ENCODE measurements around the gene STARD10.

Gene STARD10

DNA sequence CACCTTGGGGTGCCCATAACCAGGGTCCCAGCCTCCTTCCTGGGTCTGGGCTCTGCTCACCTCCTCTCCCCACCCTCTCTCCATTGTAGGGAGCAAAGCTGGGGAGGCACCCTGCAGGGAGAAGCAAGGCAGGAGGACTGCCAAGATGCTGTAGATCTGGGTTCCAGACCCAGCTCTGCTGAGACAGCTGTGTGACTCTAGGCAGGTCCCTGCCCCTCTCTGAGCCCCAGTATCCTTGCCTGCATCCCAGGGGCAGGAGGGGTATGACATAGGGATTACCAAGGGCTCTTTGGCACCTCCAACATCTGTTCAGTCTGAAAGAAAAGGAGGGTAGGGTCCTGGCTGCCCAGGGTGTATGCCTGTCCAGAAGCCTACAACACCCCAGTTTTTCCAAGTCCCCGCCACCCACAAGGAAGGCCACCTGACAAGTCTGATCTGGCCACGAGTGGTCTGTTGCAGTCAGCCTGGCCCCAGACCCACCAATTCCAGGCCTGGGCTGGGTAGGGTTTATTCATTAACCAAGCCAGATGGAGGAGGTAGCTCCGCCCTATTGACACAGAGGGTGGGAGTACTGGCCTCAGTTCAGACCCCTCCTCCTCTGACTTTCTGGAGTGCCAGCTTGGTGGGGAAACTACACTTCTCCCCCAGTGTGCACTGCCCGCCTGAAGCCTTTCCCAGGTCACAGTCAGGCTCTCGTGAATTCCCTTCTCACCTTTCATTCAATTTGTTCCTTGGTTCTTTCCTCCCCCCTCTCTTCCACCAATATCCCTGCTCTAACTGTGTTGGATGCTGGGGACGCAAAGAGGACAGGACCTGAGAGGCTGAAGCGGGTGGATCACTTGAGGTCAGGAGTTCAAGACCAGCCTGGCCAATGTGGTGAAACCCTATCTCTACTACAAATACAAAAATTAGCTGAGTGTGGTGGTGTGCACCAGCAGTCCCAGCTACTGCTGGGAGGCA lies 15.0 kb downstream of the STARD10 start:
- no peak for DNase-seq

GRCh38 chr11:72777755-72778278 lies 16.0 kb downstream of the STARD10 start:
- no peak for DNase-seq

DNA sequence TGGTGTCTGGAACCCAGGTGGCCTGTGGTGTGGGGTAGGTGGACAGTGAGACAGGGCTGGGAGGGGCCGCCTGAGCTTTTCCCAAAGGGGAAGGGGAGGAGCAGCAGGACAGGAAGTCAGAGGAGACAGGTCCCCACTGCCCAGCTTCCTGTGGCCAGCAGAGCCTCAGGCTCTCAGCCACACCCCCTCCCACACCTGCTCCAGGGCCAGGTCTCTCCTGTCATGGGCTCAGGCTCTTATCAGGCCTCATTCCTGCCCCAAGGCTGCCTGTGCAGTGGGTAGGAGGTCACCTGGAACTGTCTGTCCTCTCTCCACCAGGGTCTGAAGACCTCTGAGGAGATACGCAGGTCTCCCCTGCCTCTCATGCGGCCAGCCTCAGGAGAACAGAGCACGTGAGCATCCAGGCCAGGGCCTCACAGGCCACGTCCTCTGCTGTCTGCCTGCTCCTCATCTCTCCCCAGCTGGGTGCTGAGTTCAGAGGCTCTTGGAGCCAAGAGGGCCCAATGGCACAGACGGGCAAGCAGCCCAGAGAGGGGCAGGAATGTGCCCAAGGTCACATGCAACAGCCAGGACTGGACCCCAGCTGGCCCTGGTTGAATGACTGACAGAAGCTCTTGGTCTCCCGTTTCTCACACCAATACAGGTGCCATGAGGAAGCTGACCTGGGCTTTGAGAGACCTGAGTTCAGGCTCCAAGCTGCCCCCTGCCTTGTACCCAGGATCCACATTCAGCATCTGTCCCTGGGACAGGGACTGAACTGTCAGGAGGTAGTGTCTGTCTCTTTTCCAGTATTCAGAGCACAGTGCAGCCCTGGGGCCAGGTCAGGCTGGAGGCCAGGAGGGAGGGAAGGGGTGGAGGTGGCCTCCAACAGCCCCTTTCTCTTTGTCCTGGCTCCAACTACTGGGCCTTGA lies 16.7 kb downstream of the STARD10 start:
- DNase-seq: no peak

GRCh38 chr11:72776117-72776843 lies 17.6 kb downstream of the STARD10 start:
- no peak for DNase-seq

- no peak for DNase-seq
These were observed 18.3 kb downstream of the STARD10 start for GRCh38 chr11:72775288-72776110.

DNA sequence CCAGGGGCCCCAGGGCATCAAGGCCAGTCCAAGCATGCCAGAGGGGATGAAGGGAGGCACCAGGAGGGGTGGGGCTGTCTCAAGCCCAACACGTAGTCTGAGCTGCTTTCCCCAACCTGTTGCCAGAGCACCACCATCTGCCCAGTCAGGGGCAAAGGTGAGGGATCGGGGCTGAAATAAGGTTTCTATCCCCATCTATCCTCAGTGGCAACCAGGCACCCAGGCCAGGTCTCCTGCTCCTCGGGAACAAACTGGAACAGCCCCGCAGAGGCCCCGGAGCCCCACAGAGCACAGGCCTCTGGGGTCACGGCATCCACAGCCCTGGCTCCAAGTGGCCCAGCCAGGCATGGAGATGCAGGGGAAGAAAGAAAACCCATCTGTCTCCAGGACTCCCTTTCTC lies 19.3 kb downstream of the STARD10 start:
- DNase-seq: no peak

DNA sequence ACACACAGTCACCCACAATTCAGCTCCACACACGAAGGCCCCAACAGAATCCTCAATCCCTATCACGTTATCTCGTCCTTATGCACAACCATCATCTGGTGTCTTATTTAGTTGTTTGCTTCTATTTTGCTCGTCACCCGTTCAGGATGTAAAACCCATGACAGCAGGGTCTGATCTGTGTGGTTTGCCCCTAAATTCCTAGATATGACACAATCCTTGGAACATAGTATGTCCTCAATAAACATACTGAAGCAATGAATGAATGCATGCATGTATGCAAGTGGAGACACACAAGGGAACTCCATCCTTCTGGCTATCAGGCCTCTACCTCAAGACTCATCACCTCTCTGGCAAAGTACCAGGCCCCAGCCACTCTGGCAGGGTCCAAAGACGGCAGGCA lies 20.2 kb downstream of the STARD10 start:
- DNase-seq: no peak

DNA sequence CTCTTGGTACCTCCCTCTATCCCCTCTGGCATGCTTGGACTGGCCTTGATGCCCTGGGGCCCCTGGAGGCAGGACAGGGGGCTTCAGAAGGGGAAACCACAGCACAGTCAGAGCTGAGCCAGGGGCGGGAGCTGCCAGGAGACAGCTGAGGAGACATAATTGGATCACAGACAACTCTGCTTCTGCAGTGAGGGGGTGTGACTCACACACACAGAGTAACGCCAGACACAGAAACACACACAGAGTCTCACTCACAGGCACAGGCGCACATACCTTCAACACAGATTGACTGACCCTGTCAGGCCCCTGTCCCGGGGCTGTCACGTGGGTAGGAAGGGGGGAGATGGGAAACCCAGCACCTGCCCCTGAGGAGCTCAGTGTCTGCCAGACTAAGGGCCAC lies 20.6 kb downstream of the STARD10 start:
- no peak for DNase-seq

DNA sequence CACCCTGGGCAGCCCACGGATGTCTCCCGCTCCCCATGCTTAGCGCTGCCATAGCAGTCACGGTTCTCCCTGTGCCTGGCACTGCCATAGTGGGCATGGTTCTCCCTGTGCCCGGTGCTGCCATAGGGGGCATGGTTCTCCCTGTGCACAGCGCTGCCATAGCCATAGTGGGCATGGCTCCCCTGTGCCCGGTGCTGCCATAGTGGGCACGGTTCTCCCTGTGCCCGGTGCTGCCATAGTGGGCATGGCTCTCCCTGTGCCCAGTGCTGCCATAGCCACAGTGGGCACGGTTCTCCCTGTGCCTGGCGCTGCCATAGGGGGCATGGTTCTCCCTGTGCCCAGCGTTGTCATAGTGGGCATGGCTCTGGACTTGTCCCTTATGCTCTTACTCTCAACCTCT lies 21.8 kb downstream of the STARD10 start:
- DNase-seq: no peak

- no peak for DNase-seq
These were observed 22.3 kb downstream of the STARD10 start for GRCh38 chr11:72771507-72771906.

GRCh38 chr11:72770799-72771198 lies 23.0 kb downstream of the STARD10 start:
- no peak for DNase-seq

DNA sequence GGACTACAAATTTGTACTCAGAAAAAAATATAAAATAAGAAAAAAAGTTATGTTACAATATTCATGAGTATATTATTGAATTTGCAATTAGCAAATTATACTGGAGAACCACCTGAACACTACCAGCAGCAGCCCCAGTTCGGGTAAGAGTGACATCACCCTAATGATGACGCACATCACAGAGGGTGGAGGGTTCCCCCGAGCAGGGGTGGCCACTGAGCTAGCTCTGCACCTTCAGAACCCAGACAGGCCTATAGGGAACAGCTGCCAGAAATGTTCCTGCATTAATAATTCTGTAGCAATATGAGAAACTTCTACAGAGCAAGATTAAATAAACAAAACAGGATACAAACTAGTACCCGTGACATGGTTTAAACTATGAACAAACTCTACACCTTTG lies 24.2 kb downstream of the STARD10 start:
- no peak for DNase-seq

DNA sequence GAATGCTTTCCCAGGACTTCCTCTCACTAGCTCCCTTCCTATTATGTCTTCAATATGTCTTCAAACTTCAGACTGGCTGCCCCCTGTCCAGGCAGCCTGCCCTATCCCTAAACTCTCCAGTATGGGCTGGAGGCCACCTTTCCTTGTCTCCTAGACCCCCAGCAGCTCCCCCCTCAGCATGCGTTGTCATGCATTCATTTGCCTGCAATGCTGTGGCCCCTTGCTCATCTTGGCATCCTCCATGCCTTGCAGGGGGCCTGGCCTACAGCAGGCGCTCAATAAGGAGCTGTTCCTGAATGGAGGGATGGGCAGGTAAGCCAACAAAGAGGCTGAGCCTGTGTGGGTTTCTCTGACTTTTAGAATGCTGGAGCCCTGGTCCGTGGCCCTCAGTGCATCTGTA lies 25.3 kb downstream of the STARD10 start:
- no peak for DNase-seq

DNA sequence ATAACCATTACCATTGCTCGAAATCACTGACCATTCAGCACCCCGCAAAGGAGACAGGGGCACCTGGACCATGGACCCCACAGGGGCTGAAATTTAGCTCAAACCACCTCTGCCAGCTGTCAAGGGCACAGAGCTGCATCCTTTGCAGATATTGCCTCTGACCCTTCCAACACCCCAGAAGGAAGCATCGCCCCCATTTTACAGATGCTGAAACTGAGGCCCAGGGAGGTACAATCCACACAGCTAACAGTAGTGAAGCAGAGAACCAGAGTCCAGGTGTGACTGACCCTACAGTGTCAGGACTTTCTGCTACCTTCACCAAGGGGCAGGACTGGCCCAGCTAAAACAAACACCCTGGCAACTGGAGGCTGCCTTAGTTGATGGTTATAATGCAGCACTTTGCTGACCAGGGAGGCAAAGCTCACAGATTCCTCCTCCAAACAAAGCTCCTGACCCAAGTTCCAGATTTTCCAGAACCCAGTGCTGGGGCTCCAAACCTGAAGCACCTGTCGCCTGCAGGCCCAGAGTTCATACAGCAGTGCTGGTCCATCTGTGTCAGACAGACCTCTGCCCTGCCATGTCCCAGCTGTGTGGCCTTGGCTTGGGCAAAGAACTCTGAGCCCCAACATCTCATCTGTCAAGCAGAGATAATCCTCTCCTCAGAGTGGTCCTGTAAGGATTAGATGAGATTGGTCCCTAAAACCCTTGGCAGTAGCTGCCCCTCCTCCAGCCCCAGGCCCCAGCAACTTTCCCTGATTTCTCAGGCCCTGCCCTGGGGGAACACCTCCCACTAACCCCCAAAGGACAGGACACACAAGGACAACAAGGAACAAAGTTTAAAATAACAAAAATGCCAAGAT lies 26.4 kb downstream of the STARD10 start:
- DNase-seq: no peak

- no peak for DNase-seq
These were observed 27.5 kb downstream of the STARD10 start for GRCh38 chr11:72766152-72766902.

- DNase-seq: no peak
These were observed 29.3 kb downstream of the STARD10 start for GRCh38 chr11:72764503-72764902.

GRCh38 chr11:72763823-72764222 lies 30.0 kb downstream of the STARD10 start:
- DNase-seq: no peak

- DNase-seq: no peak
These were observed 31.1 kb downstream of the STARD10 start for GRCh38 chr11:72762641-72763304.

Measured in activated effector memory CD4-positive, alpha-beta T cell treated with Interleukin-2 at 50 U/mL for 16 hours (primary cell).